ENCODE data around the gene LAMTOR5.

LAMTOR5 gene

GRCh38 chr1:110390692-110391245, 16.7 kb downstream of the LAMTOR5 start, which contains the start of gene SLC16A4:
Gene SLC16A4 (minus strand): TSS chr1:110391026. CDS start chr1:110389323, 1,703 bp downstream.
- no peak for DNase-seq (ENCODE audit: low read depth in 3 of 3, low spot score in 1 of 3)

GRCh38 chr1:110390096-110390495, 17.4 kb downstream of the LAMTOR5 start:
- DNase-seq (ENCODE audit: low read depth in 3 of 3, low spot score in 1 of 3), result no peak

GRCh38 chr1:110387048-110387754, 20.3 kb downstream of the LAMTOR5 start:
- DNase-seq (ENCODE audit: low read depth in 3 of 3, low spot score in 1 of 3), result no peak

- DNase-seq (ENCODE audit: low read depth in 3 of 3, low spot score in 1 of 3), result no peak
Measured at GRCh38 chr1:110385369-110385768, 22.1 kb downstream of the LAMTOR5 start.

- no peak for DNase-seq (ENCODE audit: low read depth in 3 of 3, low spot score in 1 of 3)
Measured at GRCh38 chr1:110384581-110385321, 22.7 kb downstream of the LAMTOR5 start.

- no peak for DNase-seq (ENCODE audit: low read depth in 3 of 3, low spot score in 1 of 3)
Measured at GRCh38 chr1:110383251-110383990, 24.1 kb downstream of the LAMTOR5 start.

GRCh38 chr1:110380672-110381283, 26.7 kb downstream of the LAMTOR5 start:
- no peak for DNase-seq (ENCODE audit: low read depth in 3 of 3, low spot score in 1 of 3)

- DNase-seq (ENCODE audit: low read depth in 3 of 3, low spot score in 1 of 3), result no peak
Measured at GRCh38 chr1:110375490-110375889, 32.0 kb downstream of the LAMTOR5 start.

GRCh38 chr1:110370827-110371226, 36.7 kb downstream of the LAMTOR5 start:
- no peak for DNase-seq (ENCODE audit: low read depth in 3 of 3, low spot score in 1 of 3)

- no peak for DNase-seq (ENCODE audit: low read depth in 3 of 3, low spot score in 1 of 3)
Measured at GRCh38 chr1:110364221-110364620, 43.3 kb downstream of the LAMTOR5 start.

- DNase-seq (ENCODE audit: low read depth in 3 of 3, low spot score in 1 of 3), result no peak
Measured at GRCh38 chr1:110361856-110362255, 45.6 kb downstream of the LAMTOR5 start.

GRCh38 chr1:110360431-110360830, 47.1 kb downstream of the LAMTOR5 start:
- no peak for DNase-seq (ENCODE audit: low read depth in 3 of 3, low spot score in 1 of 3)

GRCh38 chr1:110356379-110356778, 51.1 kb downstream of the LAMTOR5 start:
- DNase-seq (ENCODE audit: low read depth in 3 of 3, low spot score in 1 of 3), result no peak

GRCh38 chr1:110355321-110355720, 52.2 kb downstream of the LAMTOR5 start:
- no peak for DNase-seq (ENCODE audit: low read depth in 3 of 3, low spot score in 1 of 3)
